ENCODE measurements around the gene SFRP4. TPM values are rescaled to one million over a fixed set of nuclear protein-coding genes. Genes with fewer than 3 reads are reported as not detected.
A peak's percentile ranks its signal among the peaks of the same experiment; 100 is the strongest.

SFRP4 gene
- total RNA-seq, 1 experiment from 2014 or later: 0.24 TPM

DNA sequence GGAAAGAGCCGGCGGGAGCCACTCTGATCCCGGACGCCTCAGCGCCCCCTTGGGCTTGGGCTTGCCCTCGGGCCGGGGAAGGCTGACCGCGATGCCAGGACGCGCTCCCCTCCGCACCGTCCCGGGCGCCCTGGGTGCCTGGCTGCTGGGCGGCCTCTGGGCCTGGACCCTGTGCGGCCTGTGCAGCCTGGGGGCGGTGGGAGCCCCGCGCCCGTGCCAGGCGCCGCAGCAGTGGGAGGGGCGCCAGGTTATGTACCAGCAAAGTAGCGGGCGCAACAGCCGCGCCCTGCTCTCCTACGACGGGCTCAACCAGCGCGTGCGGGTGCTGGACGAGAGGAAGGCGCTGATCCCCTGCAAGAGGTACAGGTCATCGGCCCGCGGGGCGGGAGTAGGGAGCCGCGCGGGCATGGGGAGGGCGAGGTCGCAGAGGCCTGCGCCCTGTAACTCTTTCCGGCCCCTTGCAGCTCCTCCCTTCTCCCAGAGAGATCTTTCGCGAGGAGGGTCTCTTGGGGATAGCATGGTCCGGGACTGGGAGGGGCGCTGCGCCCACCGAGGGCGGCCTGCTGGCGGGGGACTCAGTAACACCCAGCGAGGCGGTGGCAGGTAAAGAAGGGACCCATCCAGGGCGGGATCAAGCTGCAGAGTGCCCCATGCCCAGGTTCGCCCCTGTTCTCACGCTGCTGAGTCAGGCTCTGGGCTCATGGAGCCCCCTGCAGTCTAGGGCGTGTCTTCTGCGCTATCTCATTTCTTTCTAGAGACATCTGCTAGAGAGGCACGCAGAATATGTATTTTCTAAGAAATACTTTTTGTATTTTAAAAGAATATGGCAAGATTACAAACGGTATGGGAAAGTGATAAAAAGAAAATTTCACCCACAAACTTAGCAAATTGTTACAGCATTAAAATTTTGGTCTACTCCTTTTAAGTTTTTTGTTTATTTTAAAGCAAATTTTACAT is 4.5 kb upstream of the SFRP4 start (continued):
- TF ChIP-seq FOXK1 (CRISPR knock-in tag; IDR thresholded peaks at IDR 0.05) (no peak), ELF4 (CRISPR knock-in tag; IDR thresholded peaks at IDR 0.05; ENCODE audit: low read depth) (no peak), ESRRA (CRISPR knock-in tag; IDR thresholded peaks at IDR 0.05; ENCODE audit: borderline replicate concordance) (peak; percentile 73; the same call in 1 of the 2 replicates), CREB1 (CRISPR knock-in tag; IDR thresholded peaks at IDR 0.05) (no peak), EMX1 (CRISPR knock-in tag; IDR thresholded peaks at IDR 0.05) (no peak)
- TF ChIP-seq, protein P1, sequence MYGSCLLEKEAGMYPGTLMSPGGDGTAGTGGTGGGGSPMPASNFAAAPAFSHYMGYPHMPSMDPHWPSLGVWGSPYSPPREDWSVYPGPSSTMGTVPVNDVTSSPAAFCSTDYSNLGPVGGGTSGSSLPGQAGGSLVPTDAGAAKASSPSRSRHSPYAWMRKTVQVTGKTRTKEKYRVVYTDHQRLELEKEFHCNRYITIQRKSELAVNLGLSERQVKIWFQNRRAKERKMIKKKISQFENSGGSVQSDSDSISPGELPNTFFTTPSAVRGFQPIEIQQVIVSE (CRISPR knock-in tag; IDR thresholded peaks at IDR 0.05; ENCODE audit: borderline replicate concordance): no peak
- TF ChIP-seq, protein P2, sequence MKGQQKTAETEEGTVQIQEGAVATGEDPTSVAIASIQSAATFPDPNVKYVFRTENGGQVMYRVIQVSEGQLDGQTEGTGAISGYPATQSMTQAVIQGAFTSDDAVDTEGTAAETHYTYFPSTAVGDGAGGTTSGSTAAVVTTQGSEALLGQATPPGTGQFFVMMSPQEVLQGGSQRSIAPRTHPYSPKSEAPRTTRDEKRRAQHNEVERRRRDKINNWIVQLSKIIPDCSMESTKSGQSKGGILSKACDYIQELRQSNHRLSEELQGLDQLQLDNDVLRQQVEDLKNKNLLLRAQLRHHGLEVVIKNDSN (CRISPR knock-in tag; IDR thresholded peaks at IDR 0.05): peak; percentile 28; the same call in 1 of the 2 replicates
- TF ChIP-seq, protein P3, sequence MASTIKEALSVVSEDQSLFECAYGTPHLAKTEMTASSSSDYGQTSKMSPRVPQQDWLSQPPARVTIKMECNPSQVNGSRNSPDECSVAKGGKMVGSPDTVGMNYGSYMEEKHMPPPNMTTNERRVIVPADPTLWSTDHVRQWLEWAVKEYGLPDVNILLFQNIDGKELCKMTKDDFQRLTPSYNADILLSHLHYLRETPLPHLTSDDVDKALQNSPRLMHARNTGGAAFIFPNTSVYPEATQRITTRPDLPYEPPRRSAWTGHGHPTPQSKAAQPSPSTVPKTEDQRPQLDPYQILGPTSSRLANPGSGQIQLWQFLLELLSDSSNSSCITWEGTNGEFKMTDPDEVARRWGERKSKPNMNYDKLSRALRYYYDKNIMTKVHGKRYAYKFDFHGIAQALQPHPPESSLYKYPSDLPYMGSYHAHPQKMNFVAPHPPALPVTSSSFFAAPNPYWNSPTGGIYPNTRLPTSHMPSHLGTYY (CRISPR knock-in tag; IDR thresholded peaks at IDR 0.05): no peak

DNA sequence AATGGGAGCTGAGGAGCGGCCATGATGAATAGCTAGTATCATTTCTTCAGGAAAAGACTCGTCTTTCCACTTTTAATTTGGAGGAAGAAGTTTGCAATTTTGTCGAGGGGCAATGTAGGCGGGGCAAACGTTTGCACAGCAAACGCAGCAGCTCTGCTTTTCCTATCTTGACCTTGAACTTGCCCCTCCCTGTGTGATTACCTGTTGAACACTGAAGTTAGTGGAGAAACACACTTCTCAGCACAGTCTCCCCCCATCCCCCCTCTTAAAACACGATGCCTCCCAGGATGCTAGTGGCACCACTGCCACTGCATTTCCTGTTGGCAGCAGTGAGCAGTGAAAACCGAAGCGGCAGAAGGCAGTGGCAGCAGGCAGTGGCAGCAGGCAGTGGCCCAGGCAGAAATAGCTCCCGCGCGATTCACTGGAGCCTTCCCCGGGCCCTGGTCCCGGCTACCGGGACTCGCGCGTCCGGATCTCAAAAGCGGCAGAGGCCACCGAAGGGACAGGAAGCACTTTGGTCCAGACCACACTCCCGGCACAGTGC is 3.8 kb upstream of the SFRP4 start, which contains the start of gene EPDR1:
Gene EPDR1, plus strand, starts transcription at position 336 of the 544 bp plus-strand sequence. CDS start 300 bp downstream, outside the sequence.
- Mint-ChIP-seq H3K27me3 (ENCODE audit: low read depth) (peaks cover 59% of the 10 kb centered on the region), H3K4me1 (peaks cover 17% of the 10 kb centered on the region), H3K9me3 (peaks cover 8% of the 10 kb centered on the region; the same call in 1 of the 2 replicates), H3K27ac (no peak within 1 kb of the TSS), H3K4me3 (peak within 1 kb of the TSS; percentile 78), H3K36me3 (peaks cover 3% of the 10 kb centered on the region; the same call in 1 of the 2 replicates)
- ATAC-seq: peak; percentile 16
- TF ChIP-seq, protein P4, sequence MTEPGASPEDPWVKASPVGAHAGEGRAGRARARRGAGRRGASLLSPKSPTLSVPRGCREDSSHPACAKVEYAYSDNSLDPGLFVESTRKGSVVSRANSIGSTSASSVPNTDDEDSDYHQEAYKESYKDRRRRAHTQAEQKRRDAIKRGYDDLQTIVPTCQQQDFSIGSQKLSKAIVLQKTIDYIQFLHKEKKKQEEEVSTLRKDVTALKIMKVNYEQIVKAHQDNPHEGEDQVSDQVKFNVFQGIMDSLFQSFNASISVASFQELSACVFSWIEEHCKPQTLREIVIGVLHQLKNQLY (CRISPR knock-in tag; IDR thresholded peaks at IDR 0.05): no peak
- TF ChIP-seq, protein P5, sequence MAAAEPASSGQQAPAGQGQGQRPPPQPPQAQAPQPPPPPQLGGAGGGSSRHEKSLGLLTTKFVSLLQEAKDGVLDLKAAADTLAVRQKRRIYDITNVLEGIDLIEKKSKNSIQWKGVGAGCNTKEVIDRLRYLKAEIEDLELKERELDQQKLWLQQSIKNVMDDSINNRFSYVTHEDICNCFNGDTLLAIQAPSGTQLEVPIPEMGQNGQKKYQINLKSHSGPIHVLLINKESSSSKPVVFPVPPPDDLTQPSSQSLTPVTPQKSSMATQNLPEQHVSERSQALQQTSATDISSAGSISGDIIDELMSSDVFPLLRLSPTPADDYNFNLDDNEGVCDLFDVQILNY (CRISPR knock-in tag; IDR thresholded peaks at IDR 0.05): peak; percentile 41; the same call in 1 of the 2 replicates
- ChIA-PET CTCF (interaction anchor here (0.6 to 2.1 kb wide), 8 partner anchors 10 to 415 kb away, joined by 3 to 9 read pairs (median 3); no protein-coding TSS in a partner anchor), POLR2A (interaction anchor here (0.8 kb wide), 1 partner anchor 415 kb away, joined by 3 read pairs; no protein-coding TSS in a partner anchor)
- no peak for DNase-seq (ENCODE audit: low spot score)

DNA sequence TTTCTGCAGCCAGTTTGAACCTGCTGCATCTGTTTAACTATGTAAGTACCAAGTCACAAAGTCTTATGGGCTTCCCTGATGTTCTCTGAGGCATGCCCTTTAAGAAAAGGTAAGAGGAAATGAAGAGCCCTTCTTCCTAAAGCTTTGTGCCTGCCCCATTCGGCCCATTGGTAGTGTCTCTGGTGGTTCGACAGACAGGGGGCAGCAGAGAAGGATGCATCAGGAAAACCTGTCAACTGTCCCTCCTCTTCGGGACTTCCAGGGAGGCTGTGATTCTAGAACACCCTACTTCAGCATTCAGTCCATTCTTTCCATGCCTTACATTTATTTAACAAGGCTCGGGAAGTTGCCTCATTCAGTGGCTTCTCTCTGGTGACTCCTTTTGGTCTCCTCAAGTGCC is 1.9 kb upstream of the SFRP4 start:
- Mint-ChIP-seq H3K4me1 (peaks cover 17% of the 10 kb centered on the region), H3K27ac (no peak overlapping the region), H3K4me3 (no peak overlapping the region), H3K27me3 (ENCODE audit: low read depth) (peaks cover 77% of the 10 kb centered on the region), H3K9me3 (no peaks in the 10 kb centered on the region), H3K36me3 (no peaks in the 10 kb centered on the region)
- ATAC-seq (no peak), DNase-seq (ENCODE audit: low spot score) (peak; percentile 43)
- ChIA-PET CTCF (interaction anchor here (0.7 to 3.8 kb wide), 19 partner anchors 11 to 456 kb away, joined by 3 to 32 read pairs (median 4); no protein-coding TSS in a partner anchor), POLR2A (no interaction called here)
- TF ChIP-seq ZNF232 (CRISPR knock-in tag; IDR thresholded peaks at IDR 0.05) (no peak), CBFB (CRISPR knock-in tag; IDR thresholded peaks at IDR 0.05; ENCODE audit: low read depth) (no peak), ETV6 (CRISPR knock-in tag; IDR thresholded peaks at IDR 0.05) (no peak), ZNF263 (CRISPR knock-in tag; IDR thresholded peaks at IDR 0.05; ENCODE audit: low read depth) (no peak), ELF4 (CRISPR knock-in tag; IDR thresholded peaks at IDR 0.05; ENCODE audit: low read depth) (no peak), KAT7 (CRISPR knock-in tag; IDR thresholded peaks at IDR 0.05; ENCODE audit: borderline replicate concordance) (no peak)
- TF ChIP-seq, protein P6, sequence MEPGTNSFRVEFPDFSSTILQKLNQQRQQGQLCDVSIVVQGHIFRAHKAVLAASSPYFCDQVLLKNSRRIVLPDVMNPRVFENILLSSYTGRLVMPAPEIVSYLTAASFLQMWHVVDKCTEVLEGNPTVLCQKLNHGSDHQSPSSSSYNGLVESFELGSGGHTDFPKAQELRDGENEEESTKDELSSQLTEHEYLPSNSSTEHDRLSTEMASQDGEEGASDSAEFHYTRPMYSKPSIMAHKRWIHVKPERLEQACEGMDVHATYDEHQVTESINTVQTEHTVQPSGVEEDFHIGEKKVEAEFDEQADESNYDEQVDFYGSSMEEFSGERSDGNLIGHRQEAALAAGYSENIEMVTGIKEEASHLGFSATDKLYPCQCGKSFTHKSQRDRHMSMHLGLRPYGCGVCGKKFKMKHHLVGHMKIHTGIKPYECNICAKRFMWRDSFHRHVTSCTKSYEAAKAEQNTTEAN (CRISPR knock-in tag; IDR thresholded peaks at IDR 0.05): no peak
- TF ChIP-seq, protein P7, sequence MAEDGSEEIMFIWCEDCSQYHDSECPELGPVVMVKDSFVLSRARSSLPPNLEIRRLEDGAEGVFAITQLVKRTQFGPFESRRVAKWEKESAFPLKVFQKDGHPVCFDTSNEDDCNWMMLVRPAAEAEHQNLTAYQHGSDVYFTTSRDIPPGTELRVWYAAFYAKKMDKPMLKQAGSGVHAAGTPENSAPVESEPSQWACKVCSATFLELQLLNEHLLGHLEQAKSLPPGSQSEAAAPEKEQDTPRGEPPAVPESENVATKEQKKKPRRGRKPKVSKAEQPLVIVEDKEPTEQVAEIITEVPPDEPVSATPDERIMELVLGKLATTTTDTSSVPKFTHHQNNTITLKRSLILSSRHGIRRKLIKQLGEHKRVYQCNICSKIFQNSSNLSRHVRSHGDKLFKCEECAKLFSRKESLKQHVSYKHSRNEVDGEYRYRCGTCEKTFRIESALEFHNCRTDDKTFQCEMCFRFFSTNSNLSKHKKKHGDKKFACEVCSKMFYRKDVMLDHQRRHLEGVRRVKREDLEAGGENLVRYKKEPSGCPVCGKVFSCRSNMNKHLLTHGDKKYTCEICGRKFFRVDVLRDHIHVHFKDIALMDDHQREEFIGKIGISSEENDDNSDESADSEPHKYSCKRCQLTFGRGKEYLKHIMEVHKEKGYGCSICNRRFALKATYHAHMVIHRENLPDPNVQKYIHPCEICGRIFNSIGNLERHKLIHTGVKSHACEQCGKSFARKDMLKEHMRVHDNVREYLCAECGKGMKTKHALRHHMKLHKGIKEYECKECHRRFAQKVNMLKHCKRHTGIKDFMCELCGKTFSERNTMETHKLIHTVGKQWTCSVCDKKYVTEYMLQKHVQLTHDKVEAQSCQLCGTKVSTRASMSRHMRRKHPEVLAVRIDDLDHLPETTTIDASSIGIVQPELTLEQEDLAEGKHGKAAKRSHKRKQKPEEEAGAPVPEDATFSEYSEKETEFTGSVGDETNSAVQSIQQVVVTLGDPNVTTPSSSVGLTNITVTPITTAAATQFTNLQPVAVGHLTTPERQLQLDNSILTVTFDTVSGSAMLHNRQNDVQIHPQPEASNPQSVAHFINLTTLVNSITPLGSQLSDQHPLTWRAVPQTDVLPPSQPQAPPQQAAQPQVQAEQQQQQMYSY (CRISPR knock-in tag; IDR thresholded peaks at IDR 0.05): no peak
- TF ChIP-seq, protein P8, sequence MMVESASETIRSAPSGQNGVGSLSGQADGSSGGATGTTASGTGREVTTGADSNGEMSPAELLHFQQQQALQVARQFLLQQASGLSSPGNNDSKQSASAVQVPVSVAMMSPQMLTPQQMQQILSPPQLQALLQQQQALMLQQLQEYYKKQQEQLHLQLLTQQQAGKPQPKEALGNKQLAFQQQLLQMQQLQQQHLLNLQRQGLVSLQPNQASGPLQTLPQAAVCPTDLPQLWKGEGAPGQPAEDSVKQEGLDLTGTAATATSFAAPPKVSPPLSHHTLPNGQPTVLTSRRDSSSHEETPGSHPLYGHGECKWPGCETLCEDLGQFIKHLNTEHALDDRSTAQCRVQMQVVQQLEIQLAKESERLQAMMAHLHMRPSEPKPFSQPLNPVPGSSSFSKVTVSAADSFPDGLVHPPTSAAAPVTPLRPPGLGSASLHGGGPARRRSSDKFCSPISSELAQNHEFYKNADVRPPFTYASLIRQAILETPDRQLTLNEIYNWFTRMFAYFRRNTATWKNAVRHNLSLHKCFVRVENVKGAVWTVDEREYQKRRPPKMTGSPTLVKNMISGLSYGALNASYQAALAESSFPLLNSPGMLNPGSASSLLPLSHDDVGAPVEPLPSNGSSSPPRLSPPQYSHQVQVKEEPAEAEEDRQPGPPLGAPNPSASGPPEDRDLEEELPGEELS (CRISPR knock-in tag; IDR thresholded peaks at IDR 0.05): no peak

All from WTC11 (cell line).